OCI-LY7 (cell line): ENCODE data around the gene SLC17A8. TPM values are rescaled to one million over a fixed set of nuclear protein-coding genes. Genes with fewer than 3 reads are reported as not detected.

Source experiments
- BruUV-seq: library from RNA; stranded (reverse); fragments of 400-500 nt; replicated peaks from 2 replicates; lab custom pipeline; 2021; lab: Mats Ljungman, UMichigan
- CTCF ChIA-PET: fragments of 300-600 bp; sonication (Branson Sonifier 250); formaldehyde crosslinking; loops from one replicate; lab custom pipeline; 2022; ENCODE audit warnings: antibody characterized with exemption; ENCODE audit not compliant: unreplicated experiment; lab: Charles Lee
- POLR2A ChIA-PET: fragments of 300-600 bp; sonication (Branson Sonifier 250); formaldehyde crosslinking; loops from one replicate; lab custom pipeline; 2022; ENCODE audit warnings: antibody characterized with exemption; lab: Charles Lee
- DNase-seq: peaks from one replicate; pipeline ENCODE4 v3.0.0-alpha.2; 2015; ENCODE audit warnings: low spot score
- H2AFZ ChIP-seq: fragments of 200-600 bp; sonication (generic), shearing (Covaris generic); 2 replicates; pipeline ENCODE4 v1.6.1; 2014; ENCODE audit warnings: mild to moderate bottlenecking, antibody characterized with exemption, low read length, moderate library complexity
- H3K27ac ChIP-seq: fragments of 200-600 bp; sonication (generic); 2 replicates; pipeline ENCODE4 v1.5.1; 2014; ENCODE audit warnings: mixed run types, low read depth, mild to moderate bottlenecking, moderate library complexity, low read length, inconsistent platforms; ENCODE audit not compliant: poor library complexity, severe bottlenecking
- H3K36me3 ChIP-seq: fragments of 200-600 bp; sonication (generic); 2 replicates; pipeline ENCODE4 v1.6.1; 2014; ENCODE audit warnings: mild to moderate bottlenecking, antibody characterized with exemption, low read length, moderate library complexity, mixed read lengths; ENCODE audit not compliant: insufficient read depth
- H3K4me1 ChIP-seq: fragments of 200-600 bp; sonication (generic); 2 replicates; pipeline ENCODE4 v1.5.1; 2014; ENCODE audit warnings: mild to moderate bottlenecking, low read length; ENCODE audit not compliant: insufficient read depth, poor library complexity, severe bottlenecking
- H3K4me2 ChIP-seq: fragments of 200-600 bp; sonication (generic); 2 replicates; pipeline ENCODE4 v1.6.1; 2014; ENCODE audit warnings: mild to moderate bottlenecking, low read length
- H3K4me3 ChIP-seq: fragments of 200-600 bp; sonication (generic); 2 replicates; pipeline ENCODE4 v1.5.1; 2014; ENCODE audit warnings: mild to moderate bottlenecking, low read depth, low read length; ENCODE audit not compliant: poor library complexity, severe bottlenecking
- H3K79me2 ChIP-seq: fragments of 200-600 bp; sonication (generic); 2 replicates; pipeline ENCODE4 v1.6.1; 2016; ENCODE audit warnings: low read depth, mild to moderate bottlenecking, low read length, moderate library complexity, mixed read lengths; ENCODE audit not compliant: insufficient read depth
- H3K9me2 ChIP-seq: fragments of 200-600 bp; sonication (generic); 2 replicates; pipeline ENCODE4 v1.6.1; 2016; ENCODE audit warnings: mild to moderate bottlenecking, low read length, mixed read lengths; ENCODE audit not compliant: insufficient read depth
- H3K9me3 ChIP-seq: fragments of 200-600 bp; sonication (generic); 2 replicates; pipeline ENCODE4 v1.6.1; 2014; ENCODE audit warnings: mild to moderate bottlenecking, mixed run types, low read length, mixed read lengths
- H4K20me1 ChIP-seq: fragments of 200-600 bp; sonication (generic); 2 replicates; pipeline ENCODE4 v1.6.1; 2014; ENCODE audit warnings: mild to moderate bottlenecking, antibody characterized with exemption, low read length, moderate library complexity, mixed read lengths; ENCODE audit not compliant: insufficient read depth
- EZH2phosphoT487 ChIP-seq: fragments of 200-600 bp; sonication (generic); IDR thresholded peaks from 2 replicates; pipeline ENCODE4 v1.6.1; 2018; ENCODE audit warnings: low read depth, borderline replicate concordance, mild to moderate bottlenecking, mixed run types, antibody characterized with exemption, low read length, moderate library complexity, mixed read lengths
- intact Hi-C: fragments of 100-400 bp; cut with micrococcal nuclease; formaldehyde crosslinking; loops from one replicate; pipeline ENCODE4 v1.10.0; 2022; ENCODE audit not compliant: unreplicated experiment
- total RNA-seq, 2 experiments: library from RNA; depleted of rRNA in 1 of 2; stranded (reverse); fragments of >200 nt in 1 of 2; shearing (Covaris generic) in 1 of 2; gene quantifications; 2 replicates each; pipeline ENCODE4 v1.2.3, GENCODE V29; 2014 to 2022
- TF ChIP-seq, protein P1 (sequence below): fragments of 200-600 bp; sonication (generic); conservative IDR thresholded peaks from 2 replicates; pipeline ENCODE4 v1.5.1; 2014; ENCODE audit warnings: mild to moderate bottlenecking, antibody characterized with exemption, low read length, moderate library complexity, mixed read lengths

Gene SLC17A8
- total RNA-seq, 2 experiments from 2014 or later, result not detected

DNA sequence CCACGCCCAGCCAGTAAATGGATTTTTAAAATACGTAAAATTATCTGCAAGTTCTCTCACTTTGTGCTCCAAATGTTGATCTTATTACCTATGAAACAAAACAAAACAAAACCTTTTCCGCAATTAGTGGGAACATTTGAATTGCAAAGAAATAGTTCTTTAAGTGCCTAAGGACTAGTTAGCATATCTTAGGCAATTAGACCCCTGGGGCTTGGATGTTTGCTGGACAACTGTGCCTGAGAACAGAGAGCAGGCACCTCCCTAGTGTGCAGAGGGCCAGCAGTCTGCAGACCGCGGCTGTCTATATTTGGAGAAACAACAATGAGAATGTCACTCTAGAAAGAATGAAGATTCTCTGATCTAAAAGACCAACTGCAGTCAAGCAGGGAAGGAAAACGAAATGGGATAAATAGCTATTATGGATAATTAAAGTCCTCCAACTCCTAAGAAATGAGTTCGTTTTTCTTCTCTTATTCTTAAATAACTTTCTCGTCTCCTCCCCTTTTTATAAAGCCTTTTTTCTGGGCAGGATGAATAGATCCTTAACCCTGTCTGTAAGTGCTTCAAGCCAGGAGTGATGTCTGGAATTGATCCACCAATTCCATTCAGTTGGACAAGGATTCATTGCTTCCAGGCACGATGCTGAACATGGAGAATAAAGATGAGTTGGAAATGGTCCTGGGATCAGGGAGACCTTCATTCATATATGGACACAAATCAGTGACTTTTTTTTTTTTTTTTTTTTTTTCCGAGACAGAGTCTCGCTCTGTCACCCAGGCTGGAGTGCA is 16.2 kb downstream of the SLC17A8 start:
- H3K4me1 ChIP-seq, result no peaks in the 10 kb centered on the region
- H3K9me3 ChIP-seq, result no peaks in the 10 kb centered on the region
- H2AFZ ChIP-seq, result no peak overlapping the region
- H3K4me3 ChIP-seq, result no peak overlapping the region
- no peaks in the 10 kb centered on the region for H3K9me2 ChIP-seq
- POLR2A ChIA-PET, result interaction anchor here (0.7 kb wide), 1 partner anchor 94 kb away, joined by 5 read pairs; no protein-coding TSS in a partner anchor
- no peak for TF ChIP-seq EZH2phosphoT487
- intact Hi-C loops, result no loop called here
- no peak overlapping the region for H3K27ac ChIP-seq
- H4K20me1 ChIP-seq, result no peaks in the 10 kb centered on the region
- no peak for DNase-seq
- CTCF ChIA-PET, result no interaction called here
- no peaks in the 10 kb centered on the region for H3K79me2 ChIP-seq
- no peak overlapping the region for H3K4me2 ChIP-seq
- H3K36me3 ChIP-seq, result no peaks in the 10 kb centered on the region
- BruUV-seq, result no TSS peak

DNA sequence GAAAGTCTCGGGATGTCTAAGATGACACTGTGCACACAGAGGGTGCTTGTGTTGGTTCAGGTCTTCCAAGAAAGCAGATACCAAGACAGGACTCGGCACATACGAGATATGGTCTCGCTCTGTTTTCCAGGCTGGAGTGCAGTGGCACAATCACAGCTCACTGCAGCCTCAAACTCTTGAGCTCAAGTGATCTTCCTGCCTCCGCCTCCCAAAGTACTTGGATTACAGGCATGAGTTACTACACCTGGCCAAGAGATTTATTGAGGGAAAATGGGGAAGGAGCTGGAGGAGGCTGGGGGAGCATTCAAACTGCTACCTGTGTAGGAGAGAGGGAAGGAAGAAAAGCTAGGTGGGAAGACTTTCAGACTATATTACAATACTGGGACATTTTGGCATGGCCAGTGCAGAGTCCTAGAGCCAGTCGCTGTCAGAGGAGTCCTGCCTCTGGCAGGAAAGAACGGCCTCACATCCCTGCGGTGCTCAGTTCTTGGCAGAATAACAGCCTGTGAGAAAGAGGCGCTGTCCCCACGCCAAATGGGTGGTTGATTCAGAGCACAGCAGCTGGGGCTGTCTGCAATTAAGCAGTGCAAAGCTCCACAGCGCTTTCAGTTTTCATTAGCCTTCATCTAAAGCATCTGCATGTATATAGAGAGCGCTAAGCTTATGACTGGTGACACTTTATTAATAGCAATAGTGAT is 18.3 kb downstream of the SLC17A8 start:
- intact Hi-C loops, result no loop called here
- no peaks in the 10 kb centered on the region for H3K9me2 ChIP-seq
- H3K4me1 ChIP-seq, result no peaks in the 10 kb centered on the region
- TF ChIP-seq, protein P1, sequence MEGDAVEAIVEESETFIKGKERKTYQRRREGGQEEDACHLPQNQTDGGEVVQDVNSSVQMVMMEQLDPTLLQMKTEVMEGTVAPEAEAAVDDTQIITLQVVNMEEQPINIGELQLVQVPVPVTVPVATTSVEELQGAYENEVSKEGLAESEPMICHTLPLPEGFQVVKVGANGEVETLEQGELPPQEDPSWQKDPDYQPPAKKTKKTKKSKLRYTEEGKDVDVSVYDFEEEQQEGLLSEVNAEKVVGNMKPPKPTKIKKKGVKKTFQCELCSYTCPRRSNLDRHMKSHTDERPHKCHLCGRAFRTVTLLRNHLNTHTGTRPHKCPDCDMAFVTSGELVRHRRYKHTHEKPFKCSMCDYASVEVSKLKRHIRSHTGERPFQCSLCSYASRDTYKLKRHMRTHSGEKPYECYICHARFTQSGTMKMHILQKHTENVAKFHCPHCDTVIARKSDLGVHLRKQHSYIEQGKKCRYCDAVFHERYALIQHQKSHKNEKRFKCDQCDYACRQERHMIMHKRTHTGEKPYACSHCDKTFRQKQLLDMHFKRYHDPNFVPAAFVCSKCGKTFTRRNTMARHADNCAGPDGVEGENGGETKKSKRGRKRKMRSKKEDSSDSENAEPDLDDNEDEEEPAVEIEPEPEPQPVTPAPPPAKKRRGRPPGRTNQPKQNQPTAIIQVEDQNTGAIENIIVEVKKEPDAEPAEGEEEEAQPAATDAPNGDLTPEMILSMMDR, result no peak
- TF ChIP-seq EZH2phosphoT487, result no peak
- no TSS peak for BruUV-seq
- no peak for DNase-seq
- ChIA-PET POLR2A (no interaction called here), CTCF (no interaction called here)
- no peaks in the 10 kb centered on the region for H4K20me1 ChIP-seq
- H2AFZ ChIP-seq, result no peak overlapping the region
- H3K79me2 ChIP-seq, result no peaks in the 10 kb centered on the region
- no peak overlapping the region for H3K27ac ChIP-seq
- H3K9me3 ChIP-seq, result no peaks in the 10 kb centered on the region
- H3K4me3 ChIP-seq, result no peak overlapping the region
- H3K4me2 ChIP-seq, result no peak overlapping the region
- no peaks in the 10 kb centered on the region for H3K36me3 ChIP-seq

DNA sequence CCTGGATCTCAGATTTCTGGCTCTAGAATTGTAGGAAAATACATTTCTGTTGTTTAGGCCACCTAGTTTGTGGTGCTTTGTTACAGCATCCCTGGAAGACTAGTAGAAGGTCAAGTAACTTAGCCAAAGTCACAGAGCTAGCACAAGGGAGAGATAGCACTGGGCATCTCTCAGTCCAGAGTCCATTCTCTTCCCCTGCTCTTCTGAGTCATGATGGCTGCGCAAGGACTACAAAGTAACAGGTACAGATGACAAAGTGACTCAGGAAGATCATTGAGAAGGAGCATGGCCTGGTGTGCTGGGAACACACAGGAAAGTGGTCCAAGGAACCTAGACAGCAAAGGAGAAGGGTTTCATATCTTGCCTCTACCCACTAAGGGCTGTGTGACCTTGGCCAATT is 19.3 kb downstream of the SLC17A8 start:
- Histone ChIP-seq H4K20me1 (no peaks in the 10 kb centered on the region), H3K4me1 (no peaks in the 10 kb centered on the region), H2AFZ (no peak overlapping the region), H3K4me3 (no peak overlapping the region), H3K36me3 (no peaks in the 10 kb centered on the region), H3K4me2 (no peak overlapping the region), H3K9me2 (no peaks in the 10 kb centered on the region), H3K27ac (no peak overlapping the region), H3K79me2 (no peaks in the 10 kb centered on the region), H3K9me3 (no peaks in the 10 kb centered on the region)
- CTCF ChIA-PET, result no interaction called here
- BruUV-seq, result no TSS peak
- TF ChIP-seq EZH2phosphoT487, result no peak
- TF ChIP-seq, protein P1, result no peak
- intact Hi-C loops, result no loop called here
- POLR2A ChIA-PET, result no interaction called here
- no peak for DNase-seq
